ENCODE measurements around the gene DYNLT5.
"Not testable (repeated sequence)": the region's sequence is repeated elsewhere in the genome, so short reads cannot be mapped to it uniquely, and the experiment has no call there.

The DYNLT5 gene

DNA sequence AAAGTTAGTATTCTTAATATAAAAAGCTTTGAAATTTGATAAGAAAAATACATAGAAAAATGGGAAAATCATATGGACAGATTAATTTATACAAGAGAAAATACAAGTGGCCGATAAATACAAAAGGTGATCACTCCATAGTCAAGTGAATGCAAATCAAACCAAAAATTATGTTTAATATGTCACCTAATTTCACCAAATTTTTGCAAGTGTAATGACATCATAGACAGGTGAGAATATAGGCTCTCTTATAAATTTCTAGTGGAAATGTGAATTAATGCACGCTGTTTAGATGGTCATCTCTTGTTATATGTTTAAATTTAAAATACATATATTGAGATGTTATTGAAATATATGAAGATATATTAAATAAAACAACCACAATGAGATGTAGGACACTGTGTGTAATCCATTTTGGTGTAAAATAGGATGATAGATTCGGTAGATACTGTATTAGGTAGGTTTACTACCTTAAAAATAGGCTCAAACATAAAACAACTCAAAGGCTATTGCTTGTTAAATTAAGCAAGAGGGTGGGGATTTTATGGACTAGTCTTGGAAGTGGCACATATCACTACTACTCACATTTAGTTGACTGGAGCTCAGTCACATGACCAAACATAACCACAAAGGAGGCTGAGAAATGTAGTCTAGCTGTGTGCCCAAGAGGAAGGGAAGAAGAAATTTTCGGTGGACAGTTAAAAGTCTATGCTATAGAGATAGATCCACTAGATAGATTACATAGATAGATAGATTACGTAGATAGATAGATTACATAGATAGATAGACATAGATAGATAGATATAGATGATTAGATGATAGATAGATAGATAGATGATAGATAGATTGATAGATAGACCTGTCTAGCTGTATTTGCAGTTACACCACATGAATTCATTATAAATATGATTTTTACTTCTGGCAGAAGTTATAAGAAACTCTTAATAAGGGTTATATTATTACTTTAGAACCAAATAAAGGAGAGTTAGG lies 39.7 kb downstream of the DYNLT5 start:
- no peak for FAIRE-seq

GRCh38 chr1:66795839-66796238 lies 43.6 kb downstream of the DYNLT5 start:
- FAIRE-seq, result not testable (repeated sequence)

DNA sequence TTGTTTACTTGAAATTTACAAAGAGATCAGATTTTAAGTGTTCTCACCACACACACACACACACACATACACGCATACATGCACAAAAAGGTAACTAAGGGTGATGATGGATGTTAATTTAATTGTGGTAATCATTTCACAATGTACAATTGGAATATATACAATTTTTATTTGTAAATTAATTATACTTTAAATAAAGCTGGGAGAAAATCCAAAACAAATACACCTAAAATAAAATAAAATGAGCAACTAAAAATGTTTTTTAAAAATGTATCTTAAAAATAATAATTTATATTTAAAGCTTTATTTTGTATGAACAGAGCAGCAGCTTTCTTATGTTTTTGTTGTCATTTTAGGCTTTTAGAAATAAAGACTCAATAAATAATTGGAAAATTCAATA lies 57.0 kb downstream of the DYNLT5 start:
- no peak for FAIRE-seq

DNA sequence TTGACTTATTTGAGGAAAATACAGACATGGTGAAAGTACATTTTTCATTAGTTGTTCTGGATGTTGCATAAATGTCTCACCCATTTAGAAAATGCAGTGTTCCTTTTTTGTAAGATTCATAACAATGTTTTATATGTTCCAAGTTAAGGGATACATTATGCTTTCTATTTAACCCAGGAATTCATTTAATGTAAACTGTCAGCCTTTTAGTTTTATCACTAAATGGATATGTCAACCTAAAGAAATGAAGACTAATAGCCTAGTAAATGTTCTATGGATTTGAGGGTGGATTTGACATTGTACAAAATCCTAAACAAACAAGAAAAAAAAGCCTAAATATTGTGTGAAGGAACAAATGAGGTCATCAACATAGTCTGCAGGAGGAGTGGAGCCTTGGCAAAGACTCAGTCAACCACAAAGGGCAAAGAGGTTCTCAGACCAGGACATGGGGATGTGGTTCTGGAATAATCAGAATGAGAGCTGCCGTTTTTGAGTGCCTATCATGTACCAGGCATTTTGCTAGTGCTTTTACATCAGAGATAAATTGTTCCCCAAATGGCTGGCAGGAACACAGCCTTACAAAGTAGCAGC lies 57.6 kb downstream of the DYNLT5 start:
- FAIRE-seq, result no peak

DNA sequence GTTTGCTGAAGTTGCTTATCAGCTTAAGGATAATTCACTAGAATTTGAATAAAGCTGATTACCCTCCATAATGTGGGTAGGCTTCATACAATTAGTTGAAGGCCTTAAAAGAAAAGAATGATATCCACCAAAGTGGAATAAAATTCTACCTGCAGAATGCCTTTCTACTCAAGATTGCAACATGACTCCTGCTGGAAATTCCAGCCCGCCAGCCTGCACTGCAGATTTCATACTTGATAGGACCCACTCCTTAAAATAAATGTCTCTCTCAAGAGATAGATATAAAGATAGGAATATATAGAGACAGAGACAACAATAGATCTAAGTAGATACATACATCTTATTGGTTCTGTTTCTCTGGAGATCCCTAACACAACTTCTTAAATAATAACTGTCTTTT lies 72.5 kb downstream of the DYNLT5 start:
- no peak for FAIRE-seq
